HEK293 (cell line): ENCODE results near the gene LANCL2.

Experiments
- CTCF ChIA-PET: fragments of 350-600 bp; formaldehyde crosslinking; extraction: SDS; loops from one replicate; lab custom pipeline; 2021; ENCODE audit warnings: antibody characterized with exemption; lab: Yijun Ruan, JAX
- POLR2A ChIA-PET: fragments of 300-600 bp; formaldehyde crosslinking; extraction: SDS; loops from one replicate; lab custom pipeline; 2020; ENCODE audit warnings: antibody characterized with exemption, inconsistent platforms; lab: Yijun Ruan, JAX
- H3K27ac ChIP-seq: fragments of 200-500 bp; sonication (Bioruptor generic); 2 replicates; pipeline ENCODE4 v1.5.1; 2014; ENCODE audit warnings: low read depth, low read length, control low read depth, inconsistent platforms; ENCODE audit errors: extremely low read depth
- H3K36me3 ChIP-seq, 2 experiments: fragments of 200-500 bp in 1 of 2; sonication (Bioruptor generic) in 1 of 2; 1 replicate in 1 of 2; 2 replicates in 1 of 2; pipeline ENCODE4 v1.5.1; 2014 to 2017; ENCODE audit warnings: inconsistent platforms in 2 of 2, low read length in 2 of 2; ENCODE audit not compliant: control insufficient read depth in 2 of 2, insufficient read depth in 1 of 2
- H3K4me1 ChIP-seq: fragments of 200-500 bp; sonication (Bioruptor generic); 2 replicates; pipeline ENCODE4 v1.5.1; 2014; ENCODE audit warnings: mild to moderate bottlenecking, low read length, inconsistent platforms; ENCODE audit not compliant: control insufficient read depth, insufficient read depth
- H3K4me3 ChIP-seq: 2 replicates; pipeline ENCODE4 v1.5.1; 2011; ENCODE audit warnings: low read depth, mild to moderate bottlenecking, control low read depth, low read length, moderate library complexity
- H3K9me3 ChIP-seq: fragments of 200-500 bp; sonication (Bioruptor generic); 2 replicates; pipeline ENCODE4 v1.5.1; 2014; ENCODE audit warnings: low read depth, low read length, inconsistent platforms; ENCODE audit not compliant: control insufficient read depth, insufficient read depth
- HIC1 ChIP-seq: fragments of 450-650 bp; formaldehyde crosslinking; IDR thresholded peaks from 2 replicates; pipeline ENCODE4 v1.5.1; 2016; ENCODE audit warnings: missing biosample characterization, missing genetic modification characterization
- HOXA7 ChIP-seq: sonication (generic); formaldehyde crosslinking; IDR thresholded peaks from 2 replicates; pipeline ENCODE4 v1.8.1; 2022; ENCODE audit warnings: missing genetic modification reagents, borderline replicate concordance
- PRDM2 ChIP-seq: fragments of 450-650 bp; formaldehyde crosslinking; IDR thresholded peaks from 2 replicates; pipeline ENCODE4 v1.5.1; 2016; ENCODE audit warnings: missing biosample characterization, missing genetic modification characterization, borderline replicate concordance
- SETDB1 ChIP-seq: IDR thresholded peaks from one replicate; pipeline ENCODE4 v1.6.1; 2017; ENCODE audit warnings: mild to moderate bottlenecking, low read length, moderate library complexity, mixed read lengths; ENCODE audit not compliant: insufficient read length
- ZBTB44 ChIP-seq: fragments of 450-650 bp; IDR thresholded peaks from 2 replicates; pipeline ENCODE4 v1.5.1; 2018; ENCODE audit warnings: missing biosample characterization, mild to moderate bottlenecking, missing genetic modification characterization
- ZFHX2 ChIP-seq: fragments of 450-650 bp; formaldehyde crosslinking; conservative IDR thresholded peaks from 2 replicates; pipeline ENCODE4 v1.5.1; 2016; ENCODE audit warnings: missing biosample characterization, missing genetic modification characterization
- ZNF202 ChIP-seq: fragments of 450-650 bp; formaldehyde crosslinking; IDR thresholded peaks from 2 replicates; pipeline ENCODE4 v1.5.1; 2016; ENCODE audit warnings: missing biosample characterization, missing genetic modification characterization, borderline replicate concordance
- ZNF292 ChIP-seq: fragments of 450-650 bp; formaldehyde crosslinking; IDR thresholded peaks from 2 replicates; pipeline ENCODE4 v1.5.1; 2016; ENCODE audit warnings: low read depth, missing biosample characterization, missing genetic modification characterization, borderline replicate concordance
- ZNF302 ChIP-seq: fragments of 450-650 bp; formaldehyde crosslinking; IDR thresholded peaks from 2 replicates; pipeline ENCODE4 v1.5.1; 2016; ENCODE audit warnings: missing biosample characterization, missing genetic modification characterization, low read depth
- ZNF324 ChIP-seq: fragments of 450-650 bp; formaldehyde crosslinking; IDR thresholded peaks from 2 replicates; pipeline ENCODE4 v1.5.1; 2016; ENCODE audit warnings: missing biosample characterization, missing genetic modification characterization
- ZNF341 ChIP-seq: fragments of 450-650 bp; formaldehyde crosslinking; IDR thresholded peaks from 2 replicates; pipeline ENCODE4; 2016; ENCODE audit warnings: low read depth, missing biosample characterization, missing genetic modification characterization
- ZNF529 ChIP-seq: fragments of 450-650 bp; formaldehyde crosslinking; IDR thresholded peaks from 2 replicates; pipeline ENCODE4 v1.5.1; 2017; ENCODE audit warnings: missing genetic modification characterization, missing biosample characterization; ENCODE audit not compliant: insufficient replicate concordance
- ZNF548 ChIP-seq: fragments of 450-650 bp; formaldehyde crosslinking; IDR thresholded peaks from 2 replicates; pipeline ENCODE4 v1.5.1; 2016; ENCODE audit warnings: missing biosample characterization, missing genetic modification characterization
- ZNF558 ChIP-seq: fragments of 450-650 bp; formaldehyde crosslinking; IDR thresholded peaks from 2 replicates; pipeline ENCODE4 v1.5.1; 2016; ENCODE audit warnings: missing biosample characterization, missing genetic modification characterization
- ZNF596 ChIP-seq: fragments of 450-650 bp; IDR thresholded peaks from 2 replicates; pipeline ENCODE4 v1.5.0; 2018; ENCODE audit warnings: missing biosample characterization, mild to moderate bottlenecking, missing genetic modification characterization, moderate library complexity
- ZNF692 ChIP-seq: fragments of 450-650 bp; formaldehyde crosslinking; IDR thresholded peaks from 2 replicates; pipeline ENCODE4 v1.5.1; 2016; ENCODE audit warnings: missing biosample characterization, missing genetic modification characterization
- ZNF707 ChIP-seq: fragments of 450-650 bp; formaldehyde crosslinking; IDR thresholded peaks from 2 replicates; pipeline ENCODE4 v1.5.1; 2016; ENCODE audit warnings: missing biosample characterization, missing genetic modification characterization
- ZSCAN4 ChIP-seq: fragments of 450-650 bp; formaldehyde crosslinking; IDR thresholded peaks from 2 replicates; pipeline ENCODE4 v1.5.1; 2017; ENCODE audit warnings: missing biosample characterization, missing genetic modification characterization

LANCL2 gene

GRCh38 chr7:55436457-55436856 lies 71.3 kb downstream of the LANCL2 start:
- POLR2A ChIA-PET, result no interaction called here
- H3K36me3 ChIP-seq, result no peaks in the 10 kb centered on the region
- no peak for TF ChIP-seq SETDB1
- TF ChIP-seq ZFHX2 (tag by site-specific recombination), result no peak
- no peak for TF ChIP-seq ZNF529 (tag by site-specific recombination)
- TF ChIP-seq PRDM2, result no peak
- peak; percentile 96 for TF ChIP-seq ZSCAN4 (tag by site-specific recombination)
- H3K4me3 ChIP-seq, result no peak overlapping the region
- H3K9me3 ChIP-seq, result no peaks in the 10 kb centered on the region
- CTCF ChIA-PET, result interaction anchor here (0.6 kb wide), 1 partner anchor 9 kb away, joined by 3 read pairs; no protein-coding TSS in a partner anchor
- H3K27ac ChIP-seq, result no peak overlapping the region
- H3K4me1 ChIP-seq, result no peaks in the 10 kb centered on the region

GRCh38 chr7:55437375-55437774 lies 72.2 kb downstream of the LANCL2 start:
- Histone ChIP-seq H3K36me3 (no peaks in the 10 kb centered on the region), H3K4me1 (no peaks in the 10 kb centered on the region), H3K27ac (no peak overlapping the region), H3K4me3 (no peak overlapping the region), H3K9me3 (no peaks in the 10 kb centered on the region)
- CTCF ChIA-PET, result interaction anchor here (0.7 kb wide), 1 partner anchor 154 kb away, joined by 5 read pairs; no protein-coding TSS in a partner anchor
- TF ChIP-seq ZNF302 (tag by site-specific recombination) (no peak), ZNF692 (tag by site-specific recombination) (no peak), ZNF202 (tag by site-specific recombination) (no peak), ZNF558 (tag by site-specific recombination) (peak; percentile 92), ZNF596 (no peak)
- POLR2A ChIA-PET, result no interaction called here

GRCh38 chr7:55438085-55438756 lies 73.1 kb downstream of the LANCL2 start:
- CTCF ChIA-PET, result interaction anchor here (0.7 kb wide), 1 partner anchor 154 kb away, joined by 5 read pairs; no protein-coding TSS in a partner anchor
- no peak overlapping the region for H3K4me3 ChIP-seq
- H3K9me3 ChIP-seq, result no peaks in the 10 kb centered on the region
- POLR2A ChIA-PET, result no interaction called here
- no peaks in the 10 kb centered on the region for H3K4me1 ChIP-seq
- H3K27ac ChIP-seq, result no peak overlapping the region
- H3K36me3 ChIP-seq, result no peaks in the 10 kb centered on the region
- no peak for TF ChIP-seq ZNF324 (tag by site-specific recombination)
- TF ChIP-seq ZBTB44 (tag by site-specific recombination), result no peak
- no peak for TF ChIP-seq ZNF707 (tag by site-specific recombination)
- no peak for TF ChIP-seq ZNF548
- no peak for TF ChIP-seq HIC1 (tag by site-specific recombination)
- no peak for TF ChIP-seq ZNF341 (tag by site-specific recombination)
- no peak for TF ChIP-seq ZNF292 (tag by site-specific recombination)
- no peak for TF ChIP-seq HOXA7 (CRISPR knock-in tag)
